IMR-90 (cell line): ENCODE results near the gene COTL1. TPM values are rescaled to one million over a fixed set of nuclear protein-coding genes. Genes with fewer than 3 reads are reported as not detected.
A peak's percentile ranks its signal among the peaks of the same experiment; 100 is the strongest.

Experiments
- ATAC-seq: fragments of 200-7000 bp; cut with Tn5 transposase; 2 replicates; pipeline ENCODE4 v1.9.1; 2020; ENCODE audit warnings: low read depth, mild to moderate bottlenecking, moderate library complexity
- BruUV-seq: library from RNA; stranded (reverse); fragments of 400-500 nt; replicated peaks from 2 replicates; lab custom pipeline; 2021; lab: Mats Ljungman, UMichigan
- CTCF ChIA-PET: fragments of 300-600 bp; formaldehyde crosslinking; extraction: SDS; loops from one replicate; lab custom pipeline; 2021; ENCODE audit warnings: antibody characterized with exemption; lab: Yijun Ruan, JAX
- POLR2A ChIA-PET: fragments of 300-600 bp; sonication (Branson Sonifier 250); formaldehyde crosslinking; loops from one replicate; lab custom pipeline; 2022; ENCODE audit warnings: antibody characterized with exemption; ENCODE audit not compliant: unreplicated experiment; lab: Charles Lee
- DNase-seq: peaks from one replicate; pipeline ENCODE4 v3.0.0; 2013
- H2AFZ ChIP-seq: replicated peaks from 2 replicates; pipeline ENCODE3; 2013; ENCODE audit warnings: low read length, mild to moderate bottlenecking; ENCODE audit not compliant: poor library complexity
- H2AK5ac ChIP-seq: 2 replicates; pipeline ENCODE4 v1.6.1; 2013; ENCODE audit warnings: low read depth, low read length, inconsistent platforms
- H2AK9ac ChIP-seq: replicated peaks from 2 replicates; pipeline ENCODE3; 2013; ENCODE audit warnings: mild to moderate bottlenecking, low read depth, low read length, moderate library complexity; ENCODE audit not compliant: poor library complexity
- H2BK120ac ChIP-seq: 2 replicates; pipeline ENCODE4 v1.6.1; 2013; ENCODE audit warnings: low read depth, low read length, inconsistent platforms
- H2BK15ac ChIP-seq: 3 replicates; pipeline ENCODE4 v1.6.1; 2013; ENCODE audit warnings: low read depth, low read length, inconsistent platforms
- H2BK20ac ChIP-seq: 2 replicates; pipeline ENCODE4 v1.6.1; 2013; ENCODE audit warnings: low read depth, mild to moderate bottlenecking, inconsistent platforms, low read length, moderate library complexity
- H2BK5ac ChIP-seq: 2 replicates; pipeline ENCODE4 v1.6.1; 2013; ENCODE audit warnings: mild to moderate bottlenecking, low read depth, low read length, inconsistent platforms; ENCODE audit not compliant: poor library complexity, severe bottlenecking
- H3K14ac ChIP-seq: replicated peaks from 2 replicates; pipeline ENCODE4 v1.6.1; 2013; ENCODE audit warnings: low read depth, low read length, inconsistent platforms
- H3K18ac ChIP-seq: 2 replicates; pipeline ENCODE4 v1.6.1; 2013; ENCODE audit warnings: low read depth, low read length, control low read depth
- H3K23ac ChIP-seq: 2 replicates; pipeline ENCODE4 v1.6.1; 2013; ENCODE audit warnings: low read depth, low read length, inconsistent platforms
- H3K27ac ChIP-seq: 2 replicates; pipeline ENCODE4 v1.5.1; 2013; ENCODE audit warnings: mild to moderate bottlenecking, control low read depth, low read length; ENCODE audit not compliant: insufficient read depth
- H3K27me3 ChIP-seq: 2 replicates; pipeline ENCODE4 v1.6.1; 2013; ENCODE audit warnings: low read length; ENCODE audit not compliant: control insufficient read depth, insufficient read depth
- H3K36me3 ChIP-seq: 2 replicates; pipeline ENCODE4 v1.6.1; 2013; ENCODE audit warnings: low read length, mixed read lengths; ENCODE audit not compliant: control insufficient read depth, insufficient read depth
- H3K4ac ChIP-seq: 2 replicates; pipeline ENCODE4 v1.6.1; 2013; ENCODE audit warnings: low read depth, low read length, inconsistent platforms
- H3K4me1 ChIP-seq: 2 replicates; pipeline ENCODE4 v1.6.1; 2013; ENCODE audit warnings: low read length, mixed read lengths; ENCODE audit not compliant: control insufficient read depth, insufficient read depth
- H3K4me2 ChIP-seq: 2 replicates; pipeline ENCODE4 v1.6.1; 2013; ENCODE audit warnings: low read depth, mild to moderate bottlenecking, control low read depth, low read length, moderate library complexity
- H3K4me3 ChIP-seq: 2 replicates; pipeline ENCODE4 v1.5.1; 2013; ENCODE audit warnings: low read depth, mild to moderate bottlenecking, control low read depth, low read length, moderate library complexity; ENCODE audit not compliant: insufficient read depth
- H3K56ac ChIP-seq: 2 replicates; pipeline ENCODE4 v1.6.1; 2013; ENCODE audit warnings: low read length, inconsistent platforms; ENCODE audit not compliant: insufficient read depth; ENCODE audit errors: extremely low read depth
- H3K79me1 ChIP-seq, 2 experiments: 2 replicates each; pipeline ENCODE4 v1.6.1; 2013; ENCODE audit warnings: low read length in 2 of 2, inconsistent platforms in 1 of 2, low read depth in 1 of 2
- H3K9ac ChIP-seq: 2 replicates; pipeline ENCODE4 v1.6.1; 2013; ENCODE audit warnings: low read depth, low read length, control low read depth
- H3K9me1 ChIP-seq: 2 replicates; pipeline ENCODE4 v1.6.1; 2013; ENCODE audit warnings: low read length, inconsistent platforms; ENCODE audit not compliant: insufficient read depth
- H3K9me3 ChIP-seq: 2 replicates; pipeline ENCODE4 v1.6.1; 2013; ENCODE audit warnings: low read length; ENCODE audit not compliant: control insufficient read depth, insufficient read depth
- H4K20me1 ChIP-seq: 2 replicates; pipeline ENCODE4 v1.6.1; 2013; ENCODE audit warnings: low read length, inconsistent platforms; ENCODE audit not compliant: insufficient read depth
- H4K5ac ChIP-seq: 2 replicates; pipeline ENCODE4 v1.6.1; 2013; ENCODE audit warnings: mild to moderate bottlenecking, low read depth, low read length, control low read depth
- H4K8ac ChIP-seq, 2 experiments: 2 replicates each; pipeline ENCODE4 v1.6.1; 2013; ENCODE audit warnings: low read depth in 2 of 2, low read length in 2 of 2, control low read depth in 1 of 2, inconsistent platforms in 1 of 2
- H4K91ac ChIP-seq: 2 replicates; pipeline ENCODE4 v1.6.1; 2013; ENCODE audit warnings: low read depth, low read length, inconsistent platforms; ENCODE audit not compliant: insufficient read depth
- BHLHE40 ChIP-seq: fragments of 150-350 bp; IDR thresholded peaks from 2 replicates; pipeline ENCODE4 v1.6.1; 2016; ENCODE audit warnings: mild to moderate bottlenecking, low read depth, low read length
- CEBPB ChIP-seq: IDR thresholded peaks from 2 replicates; pipeline ENCODE4 v1.6.1; 2012; ENCODE audit warnings: low read depth, low read length, improper control_type of control experiment
- CHD1 ChIP-seq: IDR thresholded peaks from 2 replicates; pipeline ENCODE4 v1.6.1; 2012; ENCODE audit warnings: low read depth, low read length, improper control_type of control experiment
- FOS ChIP-seq: fragments of 150-350 bp; IDR thresholded peaks from 2 replicates; pipeline ENCODE4 v1.6.1; 2016; ENCODE audit warnings: low read depth, low read length
- MAFK ChIP-seq: IDR thresholded peaks from 2 replicates; pipeline ENCODE4 v1.6.1; 2012; ENCODE audit warnings: low read depth, low read length, improper control_type of control experiment
- MAZ ChIP-seq: IDR thresholded peaks from 2 replicates; pipeline ENCODE4 v1.6.1; 2012; ENCODE audit warnings: low read depth, mild to moderate bottlenecking, low read length, improper control_type of control experiment, moderate library complexity, borderline replicate concordance
- MXI1 ChIP-seq: IDR thresholded peaks from 2 replicates; pipeline ENCODE4 v1.6.1; 2012; ENCODE audit warnings: low read depth, mild to moderate bottlenecking, low read length, moderate library complexity, borderline replicate concordance
- NFE2L2 ChIP-seq: fragments of 150-350 bp; IDR thresholded peaks from 2 replicates; pipeline ENCODE4 v1.6.1; 2016; ENCODE audit warnings: low read depth, mild to moderate bottlenecking, low read length
- POLR2A ChIP-seq: IDR thresholded peaks from 2 replicates; pipeline ENCODE4 v1.6.1; 2012; ENCODE audit warnings: mild to moderate bottlenecking, low read depth, low read length
- RAD21 ChIP-seq: IDR thresholded peaks from 2 replicates; pipeline ENCODE4 v1.6.1; 2012; ENCODE audit warnings: low read length, improper control_type of control experiment
- RCOR1 ChIP-seq: IDR thresholded peaks from 2 replicates; pipeline ENCODE4 v1.6.1; 2012; ENCODE audit warnings: mild to moderate bottlenecking, low read length, improper control_type of control experiment; ENCODE audit not compliant: insufficient replicate concordance
- RFX5 ChIP-seq: IDR thresholded peaks from 2 replicates; pipeline ENCODE4 v1.8.0; 2012; ENCODE audit warnings: low read depth, mild to moderate bottlenecking, low read length, moderate library complexity
- SMC3 ChIP-seq: fragments of 150-350 bp; IDR thresholded peaks from 2 replicates; pipeline ENCODE4 v1.6.1; 2016; ENCODE audit warnings: low read depth, mild to moderate bottlenecking, antibody characterized with exemption, low read length, moderate library complexity
- USF2 ChIP-seq: fragments of 150-350 bp; IDR thresholded peaks from 2 replicates; pipeline ENCODE4 v1.6.1; 2017; ENCODE audit warnings: mild to moderate bottlenecking, antibody characterized with exemption, low read length, low read depth
- WGBS, 2 experiments: methylation state at CpG; one replicate each; pipeline versions ENCODE4 v1.1.5 to v1.1.7; 2013; ENCODE audit warnings: missing lambda C conversion rate in 2 of 2; ENCODE audit not compliant: insufficient read length in 1 of 2; ENCODE audit errors: extremely low coverage in 2 of 2; 5-methylcytosine and 5-hydroxymethylcytosine counted together
- dilution Hi-C: fragments of 300-500 bp; cut with HindIII; formaldehyde crosslinking; loops from one replicate; pipeline ENCODE4 v1.14.3; 2018; ENCODE audit warnings: low sequenced_read_pairs; ENCODE audit not compliant: unreplicated experiment
- in situ Hi-C: fragments of 300-500 bp; cut with MboI; formaldehyde crosslinking; loops from 3 replicates; pipeline ENCODE4 v1.14.3; 2019; ENCODE audit warnings: low sequenced_read_pairs, inconsistent platforms, mixed read lengths
- intact Hi-C: fragments of 100-400 bp; cut with micrococcal nuclease; formaldehyde crosslinking; loops from 2 replicates; pipeline ENCODE4 v1.10.0; 2022
- polyA plus RNA-seq, 3 experiments: library from polyadenylated mRNA; depleted of rRNA; stranded (reverse); fragments of >200 nt; gene quantifications; 2 replicates each; pipeline ENCODE4 v1.2.3, GENCODE V29; 2012; ENCODE audit warnings: low replicate concordance in 1 of 3
- total RNA-seq: library from RNA; depleted of rRNA; stranded (reverse); fragments of >200 nt; gene quantifications from 2 replicates; pipeline ENCODE4 v1.2.3, GENCODE V29; 2012
- TF ChIP-seq, protein P1 (sequence below): conservative IDR thresholded peaks from 2 replicates; pipeline ENCODE4 v1.5.1; 2012; ENCODE audit warnings: mild to moderate bottlenecking, low read depth, low read length, improper control_type of control experiment
- TF ChIP-seq, protein P2 (sequence below): fragments of 150-350 bp; IDR thresholded peaks from 2 replicates; pipeline ENCODE4 v1.6.1; 2016; ENCODE audit warnings: low read depth, mild to moderate bottlenecking, low read length, moderate library complexity, borderline replicate concordance

COTL1 gene
- total and polyA plus RNA-seq, 2 of the 4 experiments (the other 2 are of a cell fraction), result 144 to 258 TPM

DNA sequence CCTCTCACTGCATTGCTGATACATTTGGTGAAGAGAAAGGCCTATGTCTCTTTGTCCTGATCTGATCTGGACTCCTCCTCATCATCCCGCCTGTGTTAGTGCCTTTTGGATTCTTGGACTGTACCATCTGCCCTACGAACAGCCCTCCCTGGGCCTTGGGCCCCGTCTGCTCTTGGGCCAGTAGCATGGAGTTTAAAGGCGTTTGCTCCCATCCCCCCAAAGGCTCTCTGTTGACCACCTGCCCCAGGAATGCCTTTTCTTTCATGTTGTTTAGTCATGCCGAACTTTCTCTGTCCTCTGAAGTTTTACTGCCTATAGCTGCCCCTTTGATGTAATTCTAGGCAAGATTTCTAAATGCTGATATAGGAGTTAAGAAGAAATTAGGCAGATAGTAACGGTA, 82.5 kb downstream of the COTL1 start:
- H3K27me3 ChIP-seq, result no peaks in the 10 kb centered on the region
- H2BK15ac ChIP-seq, result peak overlapping the region; percentile 74; the same call in 1 of the 3 replicates
- WGBS, 2 experiments, result 77% methylated on average over 3 of the region's 6 CpGs; no CpG with 5 or more reads in 1 of the 2 experiments
- H2AFZ ChIP-seq, result peak overlapping the region; percentile 63
- H3K36me3 ChIP-seq, result no peaks in the 10 kb centered on the region
- no peak overlapping the region for H3K18ac ChIP-seq
- dilution Hi-C loops (no loop called here), in situ Hi-C loops (no loop called here), intact Hi-C loops (no loop called here)
- ATAC-seq, result no peak
- no peak for DNase-seq
- H3K4me2 ChIP-seq, result no peak overlapping the region
- H3K4me1 ChIP-seq, result peaks cover 17% of the 10 kb centered on the region
- H3K4me3 ChIP-seq, result no peak overlapping the region
- no peaks in the 10 kb centered on the region; a peak in 1 of 4 replicates for H3K79me1 ChIP-seq
- H4K8ac ChIP-seq, result peak overlapping the region in 1 of 2 experiments; percentile 26; a peak in 1 of 4 replicates
- peak overlapping the region; percentile 20; the same call in 1 of the 2 replicates for H2AK5ac ChIP-seq
- H3K27ac ChIP-seq, result no peak overlapping the region
- no peak overlapping the region for H3K9ac ChIP-seq
- H4K20me1 ChIP-seq, result no peaks in the 10 kb centered on the region
- peak overlapping the region; percentile 67; the same call in 1 of the 2 replicates for H3K4ac ChIP-seq
- no TSS peak for BruUV-seq
- ChIA-PET CTCF (no interaction called here), POLR2A (no interaction called here)
- H3K56ac ChIP-seq, result no peak overlapping the region
- H3K9me1 ChIP-seq, result peaks cover 21% of the 10 kb centered on the region
- peak overlapping the region; percentile 79 for H2AK9ac ChIP-seq
- H2BK5ac ChIP-seq, result no peak overlapping the region
- TF ChIP-seq RCOR1, result no peak
- no peak for TF ChIP-seq RFX5
- TF ChIP-seq CEBPB, result no peak
- TF ChIP-seq, protein P1, sequence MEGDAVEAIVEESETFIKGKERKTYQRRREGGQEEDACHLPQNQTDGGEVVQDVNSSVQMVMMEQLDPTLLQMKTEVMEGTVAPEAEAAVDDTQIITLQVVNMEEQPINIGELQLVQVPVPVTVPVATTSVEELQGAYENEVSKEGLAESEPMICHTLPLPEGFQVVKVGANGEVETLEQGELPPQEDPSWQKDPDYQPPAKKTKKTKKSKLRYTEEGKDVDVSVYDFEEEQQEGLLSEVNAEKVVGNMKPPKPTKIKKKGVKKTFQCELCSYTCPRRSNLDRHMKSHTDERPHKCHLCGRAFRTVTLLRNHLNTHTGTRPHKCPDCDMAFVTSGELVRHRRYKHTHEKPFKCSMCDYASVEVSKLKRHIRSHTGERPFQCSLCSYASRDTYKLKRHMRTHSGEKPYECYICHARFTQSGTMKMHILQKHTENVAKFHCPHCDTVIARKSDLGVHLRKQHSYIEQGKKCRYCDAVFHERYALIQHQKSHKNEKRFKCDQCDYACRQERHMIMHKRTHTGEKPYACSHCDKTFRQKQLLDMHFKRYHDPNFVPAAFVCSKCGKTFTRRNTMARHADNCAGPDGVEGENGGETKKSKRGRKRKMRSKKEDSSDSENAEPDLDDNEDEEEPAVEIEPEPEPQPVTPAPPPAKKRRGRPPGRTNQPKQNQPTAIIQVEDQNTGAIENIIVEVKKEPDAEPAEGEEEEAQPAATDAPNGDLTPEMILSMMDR, result no peak
- no peak for TF ChIP-seq NFE2L2
- no peak for TF ChIP-seq RAD21
- TF ChIP-seq BHLHE40, result no peak
- no peak for TF ChIP-seq SMC3
- TF ChIP-seq, protein P2, sequence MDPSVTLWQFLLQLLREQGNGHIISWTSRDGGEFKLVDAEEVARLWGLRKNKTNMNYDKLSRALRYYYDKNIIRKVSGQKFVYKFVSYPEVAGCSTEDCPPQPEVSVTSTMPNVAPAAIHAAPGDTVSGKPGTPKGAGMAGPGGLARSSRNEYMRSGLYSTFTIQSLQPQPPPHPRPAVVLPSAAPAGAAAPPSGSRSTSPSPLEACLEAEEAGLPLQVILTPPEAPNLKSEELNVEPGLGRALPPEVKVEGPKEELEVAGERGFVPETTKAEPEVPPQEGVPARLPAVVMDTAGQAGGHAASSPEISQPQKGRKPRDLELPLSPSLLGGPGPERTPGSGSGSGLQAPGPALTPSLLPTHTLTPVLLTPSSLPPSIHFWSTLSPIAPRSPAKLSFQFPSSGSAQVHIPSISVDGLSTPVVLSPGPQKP, result no peak
- no peak for TF ChIP-seq FOS
- no peak for TF ChIP-seq MAZ
- no peak for TF ChIP-seq MXI1
- no peak for TF ChIP-seq USF2
- no peak for TF ChIP-seq POLR2A
- TF ChIP-seq CHD1, result no peak
- no peak for TF ChIP-seq MAFK
- H3K9me3 ChIP-seq, result no peaks in the 10 kb centered on the region
- H3K23ac ChIP-seq, result no peak overlapping the region
- H4K91ac ChIP-seq, result peak overlapping the region; percentile 21
- H2BK20ac ChIP-seq, result peak overlapping the region; percentile 65
- H4K5ac ChIP-seq, result no peak overlapping the region
- peak overlapping the region; percentile 51; the same call in 1 of the 2 replicates for H2BK120ac ChIP-seq
- H3K14ac ChIP-seq, result no peak overlapping the region; the same call in 1 of the 2 replicates
